Type B pancreatic cell (in vitro differentiated cells): ENCODE results near the gene P2RX2. TPM values are rescaled to one million over a fixed set of nuclear protein-coding genes. Genes with fewer than 3 reads are reported as not detected.

Experiments used
- DNase-seq: peaks from one replicate; pipeline ENCODE4 v3.0.0; 2021; ENCODE audit warnings: mixed read lengths; ENCODE audit not compliant: unreplicated experiment; ENCODE audit errors: extremely low spot score
- H3K27ac Mint-ChIP-seq: 2 replicates; pipeline ENCODE4 v1.8.0; 2021; ENCODE audit warnings: mild to moderate bottlenecking, mixed read lengths
- H3K27me3 Mint-ChIP-seq: 2 replicates; pipeline ENCODE4 v1.8.0; 2021; ENCODE audit warnings: mixed read lengths
- H3K36me3 Mint-ChIP-seq: 2 replicates; pipeline ENCODE4 v1.8.0; 2021; ENCODE audit warnings: mixed read lengths
- H3K4me1 Mint-ChIP-seq: one replicate; pipeline ENCODE4 v1.8.0; 2021; ENCODE audit warnings: mixed read lengths; ENCODE audit not compliant: unreplicated experiment
- H3K4me3 Mint-ChIP-seq: 2 replicates; pipeline ENCODE4 v1.8.0; 2021; ENCODE audit warnings: mild to moderate bottlenecking, mixed read lengths
- H3K9me3 Mint-ChIP-seq: 2 replicates; pipeline ENCODE4 v1.8.0; 2021; ENCODE audit warnings: mixed read lengths
- total RNA-seq: library from RNA; stranded (reverse); gene quantifications from 2 replicates; pipeline ENCODE4 v1.2.1, GENCODE V29; 2021; ENCODE audit warnings: low replicate concordance
- TF ChIP-seq, protein P1 (sequence below): fragments of 200-600 bp; sonication (generic); conservative IDR thresholded peaks from 2 replicates; pipeline ENCODE4 v1.5.0; 2021; ENCODE audit warnings: antibody characterized with exemption, mild to moderate bottlenecking

P2RX2 gene
- total RNA-seq, 1 donor from 2014 or later, result 2.8 TPM

DNA sequence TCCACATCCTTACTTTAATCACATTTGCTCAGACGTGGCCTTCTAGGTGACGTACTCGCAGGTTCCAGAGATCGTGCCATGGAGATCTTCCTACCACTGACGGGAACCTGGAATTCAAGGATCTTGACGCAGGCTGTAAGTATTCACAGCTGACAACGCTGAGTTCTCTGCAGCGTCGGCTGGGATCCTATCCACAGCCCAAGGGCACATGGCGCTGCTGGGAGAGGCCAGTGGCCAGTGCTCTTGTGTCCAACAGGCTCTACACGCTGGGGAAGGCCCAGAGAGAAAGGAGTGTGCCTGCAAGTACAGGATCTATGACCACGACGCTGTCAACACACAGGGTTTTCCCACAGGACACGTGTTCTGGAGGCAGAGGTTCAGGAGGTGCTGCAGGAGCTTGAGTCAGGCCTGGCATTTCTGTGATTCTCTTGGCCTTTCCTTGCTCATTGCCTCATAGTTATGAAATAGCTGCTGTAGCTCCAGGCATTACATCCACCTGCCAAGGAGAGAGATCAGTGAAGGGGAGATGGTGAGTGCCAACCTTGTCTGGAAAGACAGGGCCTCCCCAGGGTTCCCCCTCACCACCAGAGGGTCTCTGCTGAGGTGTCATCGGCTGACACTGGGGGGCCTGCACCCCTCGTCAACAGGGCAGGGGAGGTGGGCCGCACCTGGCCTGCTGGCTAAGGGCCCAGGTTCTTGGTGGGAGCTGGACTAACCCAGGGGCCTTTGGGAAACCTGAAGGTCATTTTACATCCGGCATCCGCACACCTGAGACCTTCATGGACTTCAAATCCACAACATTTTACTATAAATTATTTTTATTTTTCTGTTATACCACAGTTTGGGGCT lies 29.5 kb upstream of the P2RX2 start:
- Mint-ChIP-seq H3K27me3 (peaks cover 22% of the 10 kb centered on the region), H3K9me3 (no peaks in the 10 kb centered on the region), H3K36me3 (no peaks in the 10 kb centered on the region), H3K27ac (no peak overlapping the region), H3K4me3 (no peak overlapping the region), H3K4me1 (peaks cover 5% of the 10 kb centered on the region)
- TF ChIP-seq, protein P1, sequence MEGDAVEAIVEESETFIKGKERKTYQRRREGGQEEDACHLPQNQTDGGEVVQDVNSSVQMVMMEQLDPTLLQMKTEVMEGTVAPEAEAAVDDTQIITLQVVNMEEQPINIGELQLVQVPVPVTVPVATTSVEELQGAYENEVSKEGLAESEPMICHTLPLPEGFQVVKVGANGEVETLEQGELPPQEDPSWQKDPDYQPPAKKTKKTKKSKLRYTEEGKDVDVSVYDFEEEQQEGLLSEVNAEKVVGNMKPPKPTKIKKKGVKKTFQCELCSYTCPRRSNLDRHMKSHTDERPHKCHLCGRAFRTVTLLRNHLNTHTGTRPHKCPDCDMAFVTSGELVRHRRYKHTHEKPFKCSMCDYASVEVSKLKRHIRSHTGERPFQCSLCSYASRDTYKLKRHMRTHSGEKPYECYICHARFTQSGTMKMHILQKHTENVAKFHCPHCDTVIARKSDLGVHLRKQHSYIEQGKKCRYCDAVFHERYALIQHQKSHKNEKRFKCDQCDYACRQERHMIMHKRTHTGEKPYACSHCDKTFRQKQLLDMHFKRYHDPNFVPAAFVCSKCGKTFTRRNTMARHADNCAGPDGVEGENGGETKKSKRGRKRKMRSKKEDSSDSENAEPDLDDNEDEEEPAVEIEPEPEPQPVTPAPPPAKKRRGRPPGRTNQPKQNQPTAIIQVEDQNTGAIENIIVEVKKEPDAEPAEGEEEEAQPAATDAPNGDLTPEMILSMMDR, result no peak
- DNase-seq, result no peak

- H3K36me3 Mint-ChIP-seq, result no peaks in the 10 kb centered on the region
- TF ChIP-seq, protein P1, result no peak
- DNase-seq, result no peak
- H3K9me3 Mint-ChIP-seq, result no peaks in the 10 kb centered on the region
- no peak overlapping the region for H3K4me3 Mint-ChIP-seq
- peaks cover 8% of the 10 kb centered on the region for H3K4me1 Mint-ChIP-seq
- no peak overlapping the region for H3K27ac Mint-ChIP-seq
- H3K27me3 Mint-ChIP-seq, result peaks cover 30% of the 10 kb centered on the region
Observed at GRCh38 chr12:132591107-132591935, 27.3 kb upstream of the P2RX2 start.

- Mint-ChIP-seq H3K36me3 (no peaks in the 10 kb centered on the region), H3K4me3 (no peak overlapping the region), H3K9me3 (no peaks in the 10 kb centered on the region), H3K4me1 (peaks cover 8% of the 10 kb centered on the region), H3K27me3 (peaks cover 32% of the 10 kb centered on the region), H3K27ac (no peak overlapping the region)
- TF ChIP-seq, protein P1, result no peak
- DNase-seq, result no peak
Observed at GRCh38 chr12:132592282-132592970, 26.1 kb upstream of the P2RX2 start.

GRCh38 chr12:132593071-132593470 lies 25.5 kb upstream of the P2RX2 start:
- TF ChIP-seq, protein P1, result no peak
- H3K4me1 Mint-ChIP-seq, result peaks cover 12% of the 10 kb centered on the region
- DNase-seq, result no peak
- peaks cover 36% of the 10 kb centered on the region for H3K27me3 Mint-ChIP-seq
- H3K27ac Mint-ChIP-seq, result no peak overlapping the region
- H3K9me3 Mint-ChIP-seq, result no peaks in the 10 kb centered on the region
- H3K4me3 Mint-ChIP-seq, result no peak overlapping the region
- no peaks in the 10 kb centered on the region for H3K36me3 Mint-ChIP-seq

DNA sequence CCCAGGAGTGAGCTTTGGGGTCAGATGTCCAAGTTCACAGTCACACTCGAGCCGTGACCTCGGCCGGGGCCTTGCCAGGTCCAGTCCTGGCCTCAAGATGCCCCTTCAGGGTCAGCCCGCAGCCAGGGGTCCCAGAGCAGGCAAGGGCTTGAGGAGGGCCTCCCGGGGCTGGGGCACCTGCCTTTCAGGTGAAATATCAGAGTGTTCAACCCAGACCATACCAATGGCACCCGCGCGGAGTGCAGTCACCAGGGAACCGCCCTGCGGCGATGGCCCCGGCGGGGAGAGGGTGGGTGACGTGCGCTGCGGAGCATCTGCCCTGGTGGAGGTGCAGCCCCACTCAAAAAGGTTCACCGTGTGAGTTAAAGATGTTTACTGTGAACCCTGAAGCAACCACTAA lies 25.1 kb upstream of the P2RX2 start:
- no peak for DNase-seq
- TF ChIP-seq, protein P1, result no peak
- H3K27ac Mint-ChIP-seq, result peak overlapping the region; percentile 70
- no peaks in the 10 kb centered on the region for H3K9me3 Mint-ChIP-seq
- peaks cover 12% of the 10 kb centered on the region for H3K4me1 Mint-ChIP-seq
- peak overlapping the region; percentile 76 for H3K4me3 Mint-ChIP-seq
- H3K36me3 Mint-ChIP-seq, result no peaks in the 10 kb centered on the region
- peaks cover 37% of the 10 kb centered on the region for H3K27me3 Mint-ChIP-seq
